AG09309 (cell line): ENCODE results near the gene CADPS.

Experiments
- DNase-seq: peaks from one replicate; pipeline ENCODE4 v3.0.0-alpha.2; 2010; ENCODE audit warnings: low read depth
- H3K4me3 ChIP-seq: 2 replicates; pipeline ENCODE4 v1.5.1; 2011; ENCODE audit warnings: mild to moderate bottlenecking, low read depth, low read length, moderate library complexity; ENCODE audit not compliant: control insufficient read depth
- CTCF ChIP-seq: IDR thresholded peaks from 2 replicates; pipeline ENCODE4 v1.5.1; 2011; ENCODE audit warnings: mild to moderate bottlenecking, low read depth, low read length, inconsistent platforms; ENCODE audit not compliant: insufficient read depth, control insufficient read depth; ENCODE audit errors: missing control alignments

Gene CADPS

GRCh38 chr3:62892045-62892444, 16.8 kb upstream of the CADPS start:
- no peak for DNase-seq
- TF ChIP-seq CTCF = no peak
- H3K4me3 ChIP-seq = no peak overlapping the region

GRCh38 chr3:62888778-62889177, 13.6 kb upstream of the CADPS start:
- no peak overlapping the region for H3K4me3 ChIP-seq
- TF ChIP-seq CTCF = no peak
- no peak for DNase-seq

GRCh38 chr3:62888180-62888579, 13.0 kb upstream of the CADPS start:
- H3K4me3 ChIP-seq = no peak overlapping the region
- no peak for TF ChIP-seq CTCF
- no peak for DNase-seq

- H3K4me3 ChIP-seq = no peak overlapping the region
- TF ChIP-seq CTCF = no peak
- DNase-seq = no peak
Measured at GRCh38 chr3:62885136-62885535, 9.9 kb upstream of the CADPS start.

GRCh38 chr3:62884096-62884870, 9.1 kb upstream of the CADPS start:
- no peak overlapping the region for H3K4me3 ChIP-seq
- DNase-seq = no peak
- no peak for TF ChIP-seq CTCF

- H3K4me3 ChIP-seq = no peak overlapping the region
- no peak for TF ChIP-seq CTCF
- peak; percentile 27 for DNase-seq
Measured at GRCh38 chr3:62882676-62883200, 7.5 kb upstream of the CADPS start.

- no peak overlapping the region for H3K4me3 ChIP-seq
- TF ChIP-seq CTCF = no peak
- no peak for DNase-seq
Measured at GRCh38 chr3:62876064-62876463, 848 bp upstream of the CADPS start.
